GM12873 (cell line): ENCODE data around the gene MRPL12.

Experiments
- TF ChIP-seq, protein P1 (sequence below): IDR thresholded peaks from 2 replicates; pipeline ENCODE4 v1.5.1; 2012; ENCODE audit warnings: low read depth, mild to moderate bottlenecking, moderate library complexity, low read length, control low read depth; ENCODE audit not compliant: insufficient read depth; ENCODE audit errors: missing control alignments

Gene MRPL12

DNA sequence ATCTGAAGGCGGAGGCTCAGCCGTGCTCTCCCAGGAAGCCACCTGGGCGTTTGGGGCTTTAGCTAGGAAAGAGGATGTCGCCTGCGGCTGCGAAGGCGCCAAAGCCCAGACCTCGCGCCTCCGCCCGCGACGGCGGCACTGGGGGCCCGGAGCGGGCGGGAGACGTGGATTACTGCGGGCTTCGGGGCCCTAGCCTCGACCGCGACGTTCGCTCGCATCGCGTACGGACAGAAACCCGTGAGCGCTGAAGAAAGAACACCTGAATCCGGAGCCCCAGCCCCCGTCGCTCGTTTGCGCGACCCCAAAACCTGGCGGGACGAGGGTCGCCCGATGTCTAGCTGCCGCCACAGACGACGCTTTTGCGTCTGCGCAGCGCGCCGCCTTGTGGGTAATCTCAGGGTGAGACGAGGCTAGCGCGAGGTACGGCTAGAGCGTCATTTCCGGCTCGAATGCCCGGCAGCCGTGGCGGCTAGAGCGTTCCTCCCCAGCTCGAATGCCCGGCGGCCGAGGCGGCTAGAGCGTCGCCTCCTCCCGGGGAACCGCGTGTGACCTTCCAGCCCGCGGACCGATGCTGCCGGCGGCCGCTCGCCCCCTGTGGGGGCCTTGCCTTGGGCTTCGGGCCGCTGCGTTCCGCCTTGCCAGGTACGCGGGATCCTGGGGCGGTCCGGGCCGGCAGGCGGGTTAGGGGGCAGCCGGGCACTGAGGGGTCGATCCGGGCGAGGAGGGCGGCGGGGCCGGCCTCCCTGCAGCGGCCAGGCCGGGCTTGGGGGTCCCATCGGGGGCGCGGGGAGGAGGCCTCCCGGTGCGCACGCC, at the start of gene MRPL12:
Gene MRPL12 (plus strand): TSS at position 434 of the 813 bp plus-strand sequence. CDS start 135 bp downstream, at position 569.
- TF ChIP-seq, protein P1, sequence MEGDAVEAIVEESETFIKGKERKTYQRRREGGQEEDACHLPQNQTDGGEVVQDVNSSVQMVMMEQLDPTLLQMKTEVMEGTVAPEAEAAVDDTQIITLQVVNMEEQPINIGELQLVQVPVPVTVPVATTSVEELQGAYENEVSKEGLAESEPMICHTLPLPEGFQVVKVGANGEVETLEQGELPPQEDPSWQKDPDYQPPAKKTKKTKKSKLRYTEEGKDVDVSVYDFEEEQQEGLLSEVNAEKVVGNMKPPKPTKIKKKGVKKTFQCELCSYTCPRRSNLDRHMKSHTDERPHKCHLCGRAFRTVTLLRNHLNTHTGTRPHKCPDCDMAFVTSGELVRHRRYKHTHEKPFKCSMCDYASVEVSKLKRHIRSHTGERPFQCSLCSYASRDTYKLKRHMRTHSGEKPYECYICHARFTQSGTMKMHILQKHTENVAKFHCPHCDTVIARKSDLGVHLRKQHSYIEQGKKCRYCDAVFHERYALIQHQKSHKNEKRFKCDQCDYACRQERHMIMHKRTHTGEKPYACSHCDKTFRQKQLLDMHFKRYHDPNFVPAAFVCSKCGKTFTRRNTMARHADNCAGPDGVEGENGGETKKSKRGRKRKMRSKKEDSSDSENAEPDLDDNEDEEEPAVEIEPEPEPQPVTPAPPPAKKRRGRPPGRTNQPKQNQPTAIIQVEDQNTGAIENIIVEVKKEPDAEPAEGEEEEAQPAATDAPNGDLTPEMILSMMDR: no peak

DNA sequence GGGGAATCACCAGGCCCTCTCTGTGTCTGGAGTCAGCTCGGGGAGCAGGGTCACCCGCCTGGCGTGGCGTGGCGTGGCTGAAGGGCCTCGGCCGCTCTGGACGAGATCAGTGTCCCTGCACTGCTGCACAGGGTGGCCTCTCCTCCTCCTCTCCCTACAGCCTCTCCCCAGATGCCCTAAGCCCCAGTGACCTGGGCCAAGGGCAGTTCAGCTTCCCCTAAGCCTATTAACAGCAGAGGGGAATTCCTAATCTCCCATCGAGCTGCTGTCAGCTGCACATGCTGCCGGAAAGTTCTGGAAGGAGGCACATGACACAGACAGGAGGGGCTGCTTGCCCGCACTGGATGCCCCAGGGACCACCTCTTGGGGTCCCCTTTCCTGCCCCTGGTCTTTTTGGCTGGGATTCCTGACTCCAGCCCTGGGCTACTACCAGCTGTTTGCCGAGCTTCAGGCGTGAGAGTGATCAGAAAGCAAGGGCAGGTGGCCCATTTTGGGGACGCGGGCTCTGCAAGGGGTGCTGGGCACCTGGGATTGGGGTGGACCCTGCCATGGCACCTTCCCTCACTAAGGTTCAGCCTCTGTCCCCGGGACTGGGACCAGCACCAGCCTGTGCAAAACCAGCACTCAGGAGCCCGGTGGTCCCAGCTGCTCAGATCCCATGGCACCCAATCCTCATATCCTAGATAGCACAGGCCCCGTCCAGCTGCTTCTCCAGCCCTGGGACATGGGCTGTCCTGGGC, 47.6 kb upstream of the MRPL12 start:
- TF ChIP-seq, protein P1: no peak

DNA sequence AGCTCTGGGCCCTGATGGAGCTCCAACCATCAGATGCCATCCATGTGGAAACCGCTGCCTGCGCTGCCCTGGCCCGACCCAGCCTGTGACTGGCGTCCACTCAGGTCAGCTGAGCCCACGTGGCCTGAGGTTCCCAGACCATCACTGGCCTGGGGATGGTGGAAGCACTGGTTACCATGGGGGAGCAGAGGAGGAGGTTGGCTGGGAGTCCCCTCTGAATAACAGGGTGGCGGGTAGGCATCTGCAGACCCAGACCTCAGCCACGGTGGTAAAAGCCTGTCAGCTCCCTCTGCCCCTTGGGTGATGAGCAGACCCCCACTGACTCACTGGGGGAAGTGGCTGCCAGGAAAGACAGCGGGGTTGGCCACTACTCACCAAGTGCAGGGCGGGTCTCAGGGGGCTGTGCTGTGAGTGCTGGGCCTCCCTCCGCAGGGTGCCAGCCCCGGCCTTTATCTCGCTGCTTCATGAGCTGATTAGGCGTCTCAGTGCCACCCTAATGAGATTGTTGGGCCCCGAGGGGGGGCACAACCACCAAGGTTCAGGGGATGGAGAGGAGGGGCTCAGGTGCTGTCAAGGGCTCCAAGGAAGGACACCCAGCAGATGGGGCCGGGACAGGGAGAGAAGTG, 46.9 kb upstream of the MRPL12 start, which contains the start of gene PDE6G:
Gene PDE6G (minus strand): TSS at position 425 of the 626 bp plus-strand sequence. CDS start 3,237 bp downstream, outside the sequence.
- TF ChIP-seq, protein P1: no peak

DNA sequence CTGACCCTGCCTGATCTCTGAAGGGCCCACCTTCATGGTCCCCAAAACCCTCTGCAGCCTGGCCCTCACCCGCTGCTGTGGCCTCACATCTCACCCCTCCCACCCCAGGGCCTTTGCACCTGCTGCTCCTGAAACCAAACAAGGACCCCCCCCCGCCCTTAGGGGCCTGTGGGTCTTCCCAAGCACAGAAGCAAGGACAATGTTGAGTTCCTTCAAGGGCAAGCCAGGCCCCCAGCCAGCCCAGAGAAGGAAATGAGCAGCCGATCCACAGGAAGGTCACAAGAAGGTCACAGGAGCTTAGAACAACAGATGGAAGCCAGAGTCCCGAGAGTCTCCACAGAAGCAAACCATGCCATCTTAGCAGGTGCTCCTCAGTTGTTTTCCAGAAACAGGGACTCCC, 46.3 kb upstream of the MRPL12 start:
- TF ChIP-seq, protein P1: no peak

DNA sequence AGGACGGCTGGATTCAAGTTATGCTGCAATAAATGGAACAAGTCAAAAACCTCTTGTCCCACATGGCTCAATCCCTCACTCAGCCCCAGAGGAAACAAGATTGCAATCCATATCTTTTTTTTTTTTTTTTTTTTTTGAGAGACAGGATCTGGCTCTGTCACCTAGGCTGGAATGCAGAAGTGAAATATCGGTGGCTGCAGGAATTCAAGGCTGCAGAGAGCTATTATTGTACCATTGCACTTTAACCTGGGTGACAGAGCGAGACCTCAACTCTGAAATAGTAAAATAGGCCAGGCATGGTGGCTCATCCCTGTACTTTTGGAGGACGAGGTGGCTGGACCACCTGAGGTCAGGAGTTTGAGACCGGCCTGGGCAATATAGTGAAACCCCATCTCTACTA, 44.1 kb upstream of the MRPL12 start:
- TF ChIP-seq, protein P1: no peak

DNA sequence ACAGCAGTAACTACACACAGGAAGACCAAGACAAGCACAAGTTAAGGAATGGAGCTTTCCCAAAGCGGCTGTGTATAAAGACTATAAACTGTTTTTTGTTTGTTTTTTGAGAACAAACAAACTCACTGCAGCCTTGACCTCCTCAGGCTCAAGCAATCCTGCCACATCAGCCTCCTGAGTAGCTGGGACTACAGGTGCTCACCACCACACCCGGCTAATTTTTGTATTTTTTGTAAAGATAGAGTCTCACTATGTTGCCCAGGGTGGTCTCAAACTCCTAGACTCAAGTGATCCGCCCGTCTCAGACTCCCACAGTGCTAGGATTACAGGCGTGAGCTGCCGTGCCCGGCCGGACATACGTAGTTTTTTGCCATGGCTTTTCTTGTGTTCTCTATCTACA, 42.7 kb upstream of the MRPL12 start:
- TF ChIP-seq, protein P1: no peak

DNA sequence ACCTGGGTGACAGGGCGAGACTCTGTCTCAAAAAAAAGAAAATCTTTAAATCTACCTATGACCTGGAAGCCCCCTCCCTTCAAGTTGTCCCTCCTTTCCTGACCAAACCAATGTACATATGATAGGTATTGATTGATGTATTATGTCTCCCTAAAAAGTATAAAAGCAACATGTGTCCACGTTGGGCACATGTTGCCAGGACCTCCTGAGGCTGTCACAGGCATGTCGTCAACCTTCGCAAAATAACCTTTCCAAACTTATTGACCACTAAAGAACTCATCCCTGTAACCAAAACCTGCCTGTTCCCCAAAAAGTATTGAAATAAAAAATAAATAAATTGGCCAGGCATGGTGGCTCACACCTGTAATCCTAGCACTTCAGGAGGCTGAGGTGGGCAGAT, 41.2 kb upstream of the MRPL12 start:
- TF ChIP-seq, protein P1: no peak
